Activated CD4-positive, CD25-positive, alpha-beta regulatory T cell treated with anti-CD3 and anti-CD28 coated beads, Interleukin-2, amount 50 U/mL, for 72 hours (primary cell): ENCODE results near the gene DPY19L1.
"Not testable (repeated sequence)": the region's sequence is repeated elsewhere in the genome, so short reads cannot be mapped to it uniquely, and the experiment has no call there.

Experiments used
- DNase-seq: peaks from one replicate; pipeline ENCODE4 v3.0.0; 2021

DPY19L1 gene

DNA sequence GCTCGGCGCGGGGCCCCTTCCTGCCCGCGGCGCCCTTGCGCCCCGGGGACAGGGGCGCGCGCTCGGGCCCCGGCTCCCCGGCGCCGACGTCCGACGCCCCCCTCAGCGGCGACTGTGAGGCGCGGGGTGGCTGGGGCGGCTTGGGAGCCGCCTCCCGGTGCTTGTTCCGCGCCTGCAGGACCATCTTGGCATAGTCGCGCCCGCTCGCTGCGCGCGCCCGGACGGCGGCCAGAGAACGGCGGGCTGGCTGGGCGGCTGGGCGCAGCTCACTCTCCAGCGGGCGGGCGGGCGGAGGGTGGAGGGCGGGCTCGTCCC lies at the start of gene DPY19L1:
TSS of gene DPY19L1 (minus strand) at position 275 of the 315 bp plus-strand sequence. CDS start at position 184, 91 bp downstream.
- no peak for DNase-seq

GRCh38 chr7:35079517-35079916 lies 42.2 kb upstream of the DPY19L1 start:
- not testable (repeated sequence) for DNase-seq

DNA sequence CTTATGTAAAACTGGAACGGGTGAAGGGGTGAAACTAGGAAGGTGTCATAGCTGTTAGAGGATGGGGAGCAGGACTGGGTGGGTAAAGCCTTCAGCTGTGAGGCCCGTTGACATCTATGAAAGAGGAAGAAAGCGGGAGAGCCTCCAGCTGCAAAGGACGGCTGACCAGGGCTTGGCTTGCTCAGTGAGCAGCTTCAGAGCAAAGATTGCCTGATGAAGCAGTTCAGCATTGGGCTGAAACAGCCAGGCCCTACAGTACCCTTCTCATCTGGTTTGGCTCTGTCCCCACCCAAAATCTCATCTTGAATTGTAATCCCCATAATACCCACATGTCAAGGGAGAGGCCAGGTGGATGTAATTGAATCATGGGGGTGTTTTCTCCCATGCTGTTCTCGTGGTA lies 36.7 kb upstream of the DPY19L1 start:
- DNase-seq = not testable (repeated sequence)

DNA sequence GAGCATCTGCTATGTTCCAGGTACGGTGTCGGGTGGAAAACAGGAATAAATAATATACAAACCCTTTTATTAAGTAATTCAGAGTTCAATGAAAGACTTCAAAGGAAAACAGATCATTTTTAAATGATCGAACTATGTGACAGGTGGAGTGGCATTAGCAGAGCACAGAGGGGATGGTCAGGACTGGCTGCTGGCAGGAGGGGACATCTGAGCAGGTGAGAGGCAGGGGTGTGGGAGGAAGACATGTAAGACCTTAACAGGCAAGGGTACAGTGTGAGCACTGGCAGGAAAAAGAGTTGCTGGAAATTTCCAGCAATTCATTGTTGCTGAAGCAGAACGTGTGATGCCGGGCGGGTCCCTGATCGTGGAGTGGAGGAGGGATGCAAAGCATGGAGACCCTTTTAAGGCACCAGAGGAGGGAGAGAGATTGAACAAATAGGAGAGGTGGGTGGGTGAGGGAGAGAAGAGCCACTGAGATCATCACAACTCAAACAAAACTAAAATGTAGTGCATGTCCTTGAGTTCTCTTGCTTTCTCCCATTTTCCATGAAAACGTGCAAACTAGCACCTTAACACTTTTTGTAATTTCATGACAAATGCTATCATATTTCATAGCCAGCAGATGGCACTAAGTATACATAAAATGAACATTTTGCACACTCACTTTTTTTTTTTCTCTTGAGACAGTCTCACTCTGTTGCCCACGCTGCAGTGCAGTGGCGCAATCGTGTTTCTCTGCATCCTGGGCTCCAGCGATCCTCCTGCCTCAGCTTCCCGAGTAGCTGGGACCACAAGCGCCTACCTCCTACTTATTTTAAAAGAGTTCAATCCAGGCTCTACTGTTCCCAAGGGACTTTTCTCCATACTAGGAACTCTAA lies 35.9 kb upstream of the DPY19L1 start:
- DNase-seq = not testable (repeated sequence)

GRCh38 chr7:35069084-35069483 lies 31.8 kb upstream of the DPY19L1 start:
- not testable (repeated sequence) for DNase-seq

DNA sequence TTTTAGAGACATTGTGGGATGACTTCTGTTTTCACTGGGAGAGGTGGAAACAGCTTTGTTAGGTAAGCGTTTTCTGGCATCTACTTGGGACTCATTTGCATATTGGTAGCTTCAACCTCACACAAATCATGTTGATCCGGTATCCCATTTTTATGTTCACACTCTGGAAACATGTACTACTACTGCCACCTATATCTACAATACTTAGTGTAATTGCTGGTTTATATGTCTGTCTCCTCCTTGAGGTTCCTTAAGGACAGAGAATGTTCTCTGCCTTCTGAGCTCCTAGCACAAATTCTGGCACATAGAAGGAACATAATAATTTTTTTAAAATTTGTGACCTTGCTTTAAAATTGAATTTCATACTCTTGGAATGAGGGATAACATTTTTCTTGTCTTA lies 28.1 kb upstream of the DPY19L1 start:
- DNase-seq = not testable (repeated sequence)

GRCh38 chr7:35058571-35058970 lies 21.3 kb upstream of the DPY19L1 start:
- not testable (repeated sequence) for DNase-seq

GRCh38 chr7:35057505-35058451 lies 20.5 kb upstream of the DPY19L1 start:
- not testable (repeated sequence) for DNase-seq

DNA sequence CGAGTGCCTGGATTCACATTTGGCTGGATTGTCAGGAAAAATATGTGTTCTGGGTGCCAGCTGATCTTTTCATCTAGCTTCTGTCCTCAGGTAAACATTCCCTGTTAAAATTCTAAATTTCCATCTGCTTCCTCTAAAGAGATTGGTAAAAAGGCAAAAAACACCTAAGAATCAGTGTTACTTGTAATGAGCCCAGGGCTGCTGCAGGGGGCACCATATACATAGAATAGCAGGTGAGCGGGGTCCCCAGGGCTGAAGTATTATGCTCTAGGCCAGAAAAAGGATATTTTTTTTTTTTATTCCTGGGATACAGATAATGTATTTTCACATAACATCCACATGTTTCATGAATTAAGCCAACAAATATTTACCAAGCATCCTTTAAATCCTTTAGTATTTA lies 18.4 kb upstream of the DPY19L1 start:
- DNase-seq = not testable (repeated sequence)

DNA sequence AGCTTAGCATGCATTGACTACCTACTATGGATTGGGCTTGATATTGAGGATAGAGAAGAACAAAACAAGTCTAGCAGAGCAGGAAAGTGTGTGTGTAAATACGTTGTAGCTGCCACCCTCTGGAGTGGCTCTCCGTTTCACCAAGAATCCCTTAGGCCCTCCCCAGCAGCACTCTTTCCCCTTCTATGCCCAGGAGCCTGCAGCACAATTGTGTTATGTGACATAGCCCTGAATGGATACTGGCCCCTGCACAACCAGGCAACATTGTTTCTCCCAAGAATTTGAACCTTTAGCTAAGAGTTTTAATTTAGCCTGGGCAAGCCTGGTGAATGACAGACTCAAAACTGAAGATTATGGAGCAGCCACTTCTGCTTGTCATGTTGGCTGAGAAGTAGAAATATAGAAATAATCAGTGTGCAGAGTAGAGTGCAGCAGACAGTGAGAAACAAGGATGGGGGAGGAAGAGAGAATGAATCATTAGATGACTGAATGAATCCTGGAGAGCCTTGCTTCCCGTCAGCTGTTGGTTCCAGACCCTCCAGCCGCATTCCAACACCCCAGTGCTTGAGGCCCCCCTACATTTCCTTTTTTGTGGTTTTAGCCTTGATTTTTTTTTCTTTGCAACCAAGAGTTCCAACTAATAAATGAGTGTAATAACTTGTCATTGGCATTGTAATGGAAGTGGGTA lies 16.3 kb upstream of the DPY19L1 start:
- DNase-seq = not testable (repeated sequence)

DNA sequence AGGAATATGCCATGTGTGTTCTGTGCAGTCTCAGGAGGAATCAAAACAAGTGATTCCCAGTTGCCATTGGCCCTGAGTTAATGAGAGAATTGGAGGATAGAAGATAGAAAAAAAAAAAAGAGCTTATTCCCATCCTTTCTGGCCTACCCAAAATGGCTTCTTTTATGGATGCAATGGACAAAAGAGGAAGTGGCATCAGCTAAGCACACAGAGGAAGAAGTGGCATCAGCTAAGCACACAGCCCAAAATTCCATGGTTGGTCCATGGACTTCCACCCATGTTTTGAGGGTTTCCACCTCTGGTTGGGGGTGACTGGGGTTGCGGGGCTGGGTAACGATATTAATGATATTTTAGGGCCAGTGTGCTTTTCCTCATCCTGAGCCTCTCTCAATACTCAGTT lies 11.1 kb upstream of the DPY19L1 start:
- not testable (repeated sequence) for DNase-seq

GRCh38 chr7:35047912-35048305 lies 10.6 kb upstream of the DPY19L1 start:
- not testable (repeated sequence) for DNase-seq

DNA sequence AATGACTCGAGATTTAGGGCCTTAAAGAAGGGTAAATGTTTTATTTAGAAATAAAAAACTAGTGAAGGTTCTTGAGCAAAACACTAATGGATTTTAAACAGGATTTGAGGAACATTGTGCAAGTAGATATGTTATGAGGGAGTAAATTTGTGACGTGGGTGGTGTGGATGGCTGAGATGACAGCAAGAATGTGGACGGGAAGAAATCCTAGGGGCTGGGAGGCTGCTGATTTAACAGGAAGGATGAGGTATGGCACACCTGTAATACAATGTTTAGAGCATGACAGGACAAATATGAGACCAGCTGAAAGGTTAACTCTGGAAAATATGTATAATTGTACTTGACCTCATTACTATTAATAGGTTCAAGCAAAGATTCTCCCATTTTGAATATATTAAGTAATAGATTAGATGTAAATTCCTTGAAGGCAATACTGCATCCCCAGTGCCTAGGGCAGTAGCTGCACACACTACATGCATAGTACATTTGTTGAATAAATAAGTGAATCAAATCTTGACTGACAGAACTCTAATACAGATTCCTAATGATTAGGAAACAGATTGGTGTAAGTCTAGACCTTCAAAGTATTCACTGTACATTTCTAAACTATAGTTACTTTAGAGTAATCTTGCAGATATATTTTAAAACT lies 10.1 kb upstream of the DPY19L1 start:
- not testable (repeated sequence) for DNase-seq

- not testable (repeated sequence) for DNase-seq
These were observed 6.0 kb upstream of the DPY19L1 start for GRCh38 chr7:35043301-35043700.

DNA sequence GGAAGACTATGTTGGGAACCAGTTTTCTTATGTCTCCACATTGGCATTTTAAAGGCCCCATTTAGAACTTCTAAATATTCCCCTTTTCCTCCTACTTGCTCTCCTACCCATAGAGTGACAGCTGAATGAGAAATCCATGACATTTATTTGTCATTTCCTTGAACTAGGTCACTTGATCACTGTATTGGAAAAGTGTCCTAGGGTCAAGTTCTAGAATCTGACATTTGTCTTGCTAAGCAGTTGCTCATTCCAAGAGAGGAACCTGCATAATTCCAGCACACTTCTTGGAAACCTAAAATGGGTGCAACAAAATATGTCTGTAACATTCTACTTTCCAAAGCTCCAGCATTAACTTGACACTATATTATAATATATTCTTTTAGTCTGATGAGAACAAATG lies 3.6 kb upstream of the DPY19L1 start:
- no peak for DNase-seq

DNA sequence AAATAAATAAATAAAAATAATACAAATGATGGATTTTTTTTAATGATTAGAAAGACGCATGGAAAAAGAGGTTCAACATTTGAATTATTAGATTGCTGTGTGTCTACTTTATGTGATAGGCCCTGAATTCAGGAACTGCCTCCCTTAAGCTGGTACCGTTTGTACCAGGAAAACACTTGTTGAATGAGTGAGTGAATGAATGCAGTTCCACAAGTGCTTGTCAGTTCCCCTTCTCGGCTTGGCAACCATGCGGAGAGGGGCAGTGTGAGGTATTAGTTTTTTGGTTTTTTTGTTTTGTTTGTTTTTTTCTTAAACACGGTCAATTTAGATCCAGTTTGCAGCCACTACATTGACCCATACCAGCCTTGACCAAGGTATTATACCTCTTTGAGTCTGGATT lies 2.1 kb upstream of the DPY19L1 start:
- DNase-seq = no peak

DNA sequence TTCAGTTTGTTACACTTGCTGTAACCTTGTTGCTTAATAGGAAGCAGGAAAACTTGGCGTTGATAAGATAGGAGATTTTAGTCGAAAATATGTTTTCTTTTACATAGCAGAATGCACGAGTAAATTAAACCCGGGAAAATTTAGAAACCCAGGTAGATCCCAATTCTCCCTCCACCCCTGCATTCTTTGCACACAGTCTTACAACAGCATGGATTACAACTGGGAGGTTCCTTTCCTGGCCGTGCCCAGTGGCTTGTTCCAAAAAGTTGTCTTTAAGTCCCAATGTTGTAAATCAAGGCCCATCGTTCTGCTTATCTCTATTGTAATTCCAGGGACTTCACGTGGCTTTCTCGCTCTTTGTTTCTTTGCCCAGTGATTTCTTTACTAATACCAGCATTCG lies 1.1 kb upstream of the DPY19L1 start:
- no peak for DNase-seq

DNA sequence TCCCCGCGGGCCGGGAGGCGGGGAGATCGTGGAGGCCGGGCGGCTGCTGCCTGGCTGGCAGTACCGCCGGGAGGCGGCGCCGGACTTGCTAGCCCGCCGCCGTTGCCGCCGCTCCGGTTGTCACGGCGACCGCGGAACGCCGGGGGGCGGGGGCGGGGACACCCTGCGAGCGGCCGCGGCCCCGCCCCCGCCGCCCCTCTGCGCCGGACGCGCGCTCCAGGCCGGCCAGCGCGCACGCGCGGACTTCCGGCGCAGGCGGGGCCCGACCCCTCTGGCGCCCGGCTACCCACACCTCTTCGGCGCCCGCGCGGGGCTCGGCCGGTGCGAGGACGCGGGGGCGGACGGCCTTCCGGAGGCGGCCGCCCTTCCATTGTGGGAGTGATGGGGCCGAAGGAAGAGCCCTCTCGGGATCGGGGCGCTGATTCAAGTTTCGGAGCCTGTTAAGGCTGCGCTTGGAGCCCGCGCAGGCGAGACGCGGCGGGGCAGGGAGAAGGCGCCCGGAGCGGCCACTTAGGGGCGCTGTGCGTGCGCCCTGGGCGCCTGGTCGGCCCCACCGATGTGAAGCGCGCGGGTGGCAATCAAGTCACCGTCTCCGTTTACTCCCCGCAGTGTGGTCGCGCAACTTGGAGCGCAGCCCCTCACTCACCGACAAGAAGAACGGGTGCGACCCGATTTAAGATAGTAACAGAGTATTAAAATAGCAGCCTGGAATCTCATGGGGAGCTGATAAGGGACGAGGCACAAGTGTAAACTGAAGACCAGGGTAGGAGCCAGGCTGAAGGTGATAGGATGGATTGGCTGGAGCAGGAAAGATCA lies 449 bp upstream of the DPY19L1 start:
- DNase-seq = peak; percentile 84

DNA sequence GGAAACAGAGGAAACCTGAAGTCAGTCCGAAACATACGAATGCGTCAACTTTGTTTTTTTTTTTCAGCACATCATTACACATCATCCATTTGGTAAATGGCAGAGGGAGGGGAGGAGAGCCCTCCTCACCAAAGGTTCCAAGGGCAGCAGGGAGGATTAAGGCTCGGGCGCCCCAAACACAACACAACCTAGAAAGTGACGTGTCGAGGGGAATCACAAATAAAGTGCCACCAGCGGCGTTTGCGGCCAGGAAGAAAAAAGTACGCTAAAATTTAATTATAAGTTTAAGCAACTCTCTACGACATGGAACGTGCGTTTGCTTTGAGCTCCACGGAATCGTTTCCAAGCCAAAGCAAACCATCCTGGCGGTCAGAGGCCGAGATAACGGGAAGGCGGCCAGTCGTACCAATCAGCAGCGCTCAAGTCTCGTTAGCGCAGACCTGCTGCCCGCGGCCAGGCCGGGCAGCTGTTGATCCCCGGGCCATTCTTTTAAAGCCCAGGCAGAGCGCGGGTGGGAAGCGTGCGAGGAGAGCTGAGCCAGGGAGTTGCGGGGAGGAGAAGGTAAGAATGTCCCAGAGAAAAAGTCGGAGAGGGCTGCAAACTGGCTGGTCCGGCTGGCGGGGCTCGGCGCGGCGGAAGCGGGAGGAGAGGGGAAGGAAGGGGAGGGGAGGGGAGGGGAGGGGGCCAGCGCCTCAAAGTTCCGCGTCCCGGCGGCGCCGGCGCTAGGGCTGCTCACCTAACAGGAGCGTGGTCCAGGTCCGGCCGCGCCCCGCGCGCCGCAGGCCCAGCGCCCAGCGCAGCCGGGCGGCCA lies 719 bp downstream of the DPY19L1 start:
- peak; percentile 39 for DNase-seq

DNA sequence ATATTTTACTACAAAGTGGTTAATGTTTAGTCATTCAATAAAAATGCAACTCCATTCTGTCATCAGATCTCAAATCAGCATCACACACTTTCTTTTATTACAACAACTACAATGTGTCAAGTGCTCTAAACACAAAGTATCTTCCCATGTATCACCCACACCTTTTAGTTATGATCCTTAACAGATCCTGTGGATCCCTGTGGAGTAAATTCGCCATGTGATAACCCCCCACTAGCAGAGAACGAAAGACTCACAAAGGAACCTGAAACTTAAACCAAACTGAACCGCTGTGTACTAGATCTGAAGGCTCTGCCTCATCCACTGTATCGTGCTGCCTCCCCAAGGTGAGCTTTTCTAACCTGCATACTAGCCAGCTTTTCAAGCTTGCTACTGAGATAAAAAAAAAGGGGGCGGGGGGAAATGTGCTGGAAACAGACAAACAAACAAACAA lies 1.7 kb downstream of the DPY19L1 start:
- DNase-seq = no peak

DNA sequence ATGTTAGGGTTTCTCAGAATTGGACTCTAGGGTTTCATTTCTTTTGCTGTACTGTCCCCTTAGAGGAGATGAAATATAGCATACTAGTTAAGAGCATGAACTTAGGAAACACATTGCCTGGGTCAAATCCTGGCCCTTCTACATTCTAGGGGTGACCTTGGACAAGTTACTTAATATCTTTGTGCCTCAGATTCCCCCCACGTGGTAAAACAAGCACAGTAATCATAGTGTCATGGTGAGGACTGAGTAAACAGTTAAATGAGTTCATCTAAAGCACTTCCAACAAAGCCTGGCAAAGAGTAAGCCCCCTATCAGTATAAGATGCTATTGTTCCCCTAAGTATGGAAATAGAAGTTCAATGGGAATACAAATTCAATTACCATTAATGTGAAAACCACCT lies 5.1 kb downstream of the DPY19L1 start:
- no peak for DNase-seq
